HG02678 (cell line): ENCODE measurements around the gene HTD2.

Experiments used
- ATAC-seq: cut with Tn5 transposase; IDR thresholded peaks from one replicate; pipeline ENCODE4 v1.9.1; 2021; ENCODE audit warnings: mild to moderate bottlenecking, moderate library complexity; ENCODE audit not compliant: unreplicated experiment

HTD2 gene

DNA sequence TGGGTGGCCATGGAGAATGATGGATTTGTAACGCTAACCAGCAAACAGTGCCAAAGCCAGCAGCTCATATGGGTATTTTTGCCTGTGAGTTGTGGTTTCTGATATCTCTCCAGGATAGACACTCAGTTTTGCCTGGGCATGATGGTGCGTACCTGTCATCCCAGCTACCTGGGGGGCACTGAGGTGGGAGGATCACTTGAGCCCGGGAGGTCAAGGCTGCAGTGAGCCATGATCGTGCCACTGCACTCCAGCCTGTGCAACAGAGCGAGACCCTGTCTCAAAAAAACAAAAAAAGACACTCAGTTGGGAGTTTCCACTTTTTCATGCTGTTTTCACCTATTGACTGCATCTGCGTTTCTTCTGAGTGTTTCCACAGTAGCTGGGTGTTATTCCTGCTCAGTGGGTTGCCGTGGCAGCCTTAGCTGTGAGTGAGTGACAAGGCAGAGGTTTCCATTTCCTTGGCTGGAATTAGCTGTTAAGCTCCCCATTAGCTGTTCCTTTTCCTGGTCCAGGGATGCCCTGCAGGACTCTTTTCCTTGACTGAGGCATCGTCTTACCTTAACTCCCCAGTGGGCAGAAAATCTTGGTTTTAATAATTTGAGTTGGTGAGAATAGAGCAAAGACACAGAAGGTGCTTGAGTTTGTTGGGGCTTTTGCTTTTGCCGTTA, 14.5 kb upstream of the HTD2 start:
- no peak for ATAC-seq

DNA sequence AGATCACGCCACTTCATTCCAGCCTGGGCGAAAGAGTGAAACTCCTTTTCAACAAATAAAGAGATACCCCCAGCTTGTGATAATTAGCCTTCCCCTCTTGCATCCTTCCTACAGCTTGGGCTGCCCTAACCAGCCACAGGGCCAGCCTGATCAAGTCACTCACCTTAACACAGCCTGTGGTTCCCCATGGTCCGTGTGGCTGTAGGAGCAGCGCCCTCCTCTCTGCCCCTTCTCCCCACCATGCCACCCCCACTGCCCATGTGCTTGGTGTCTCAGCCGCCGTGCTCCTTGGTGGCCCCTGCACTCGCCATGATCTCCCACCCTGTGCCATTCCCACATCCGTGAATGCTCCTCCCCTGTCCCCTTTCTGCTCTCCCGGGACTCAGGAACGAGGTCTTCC, 13.5 kb upstream of the HTD2 start:
- ATAC-seq, result no peak

DNA sequence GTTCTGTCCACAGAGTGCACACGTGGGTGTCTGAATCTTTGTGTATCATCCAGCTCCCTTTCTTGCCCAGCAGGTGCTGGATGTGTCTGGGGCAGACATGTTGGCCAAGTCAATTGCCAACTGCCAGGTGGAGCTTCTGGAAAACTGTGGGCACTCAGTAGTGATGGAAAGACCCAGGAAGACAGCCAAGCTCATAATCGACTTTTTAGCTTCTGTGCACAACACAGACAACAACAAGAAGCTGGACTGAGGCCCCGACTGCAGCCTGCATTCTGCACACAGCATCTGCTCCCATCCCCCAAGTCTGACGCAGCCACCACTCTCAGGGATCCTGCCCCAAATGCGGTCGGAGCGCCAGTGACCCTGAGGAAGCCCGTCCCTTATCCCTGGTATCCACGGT, 12.8 kb upstream of the HTD2 start:
- ATAC-seq, result no peak

DNA sequence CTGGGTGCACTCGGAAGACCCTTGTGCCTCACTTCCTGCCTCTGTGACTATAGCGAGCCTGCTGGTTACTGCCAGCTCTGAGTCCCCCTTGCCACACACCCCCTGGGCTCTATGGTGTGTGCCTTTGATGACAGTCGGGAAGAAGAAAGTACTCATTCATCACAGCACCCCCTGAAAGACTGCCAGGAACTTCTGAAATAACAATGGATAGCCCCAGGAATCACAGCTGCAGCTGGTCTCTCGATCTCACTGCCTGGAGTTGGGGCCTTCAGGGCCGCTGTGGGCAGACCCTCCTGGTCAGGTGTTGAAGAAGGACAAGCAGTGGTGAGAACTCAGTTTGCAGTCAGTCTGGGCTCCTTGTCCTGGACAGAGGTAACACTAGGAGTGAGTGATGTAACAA, 10.1 kb upstream of the HTD2 start:
- no peak for ATAC-seq

DNA sequence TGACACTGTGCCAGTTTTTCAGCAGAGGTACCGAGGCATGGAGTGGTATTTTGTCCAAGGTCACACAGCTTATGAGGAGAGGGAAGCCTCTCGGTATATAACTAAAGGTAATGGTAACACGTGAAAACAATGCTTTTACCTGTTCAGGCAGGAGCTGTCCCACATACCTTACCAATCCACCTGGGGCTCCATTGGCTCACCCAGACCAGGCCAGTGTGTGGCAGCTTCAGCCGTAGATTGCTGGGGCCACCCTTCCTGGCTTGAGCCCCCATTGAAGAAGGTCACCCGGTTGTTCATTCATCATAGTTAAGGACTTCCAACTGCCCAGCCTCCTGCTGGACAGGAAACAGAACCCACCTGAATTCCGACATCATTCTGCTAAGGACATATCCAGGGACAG, 9.5 kb upstream of the HTD2 start:
- ATAC-seq, result no peak

DNA sequence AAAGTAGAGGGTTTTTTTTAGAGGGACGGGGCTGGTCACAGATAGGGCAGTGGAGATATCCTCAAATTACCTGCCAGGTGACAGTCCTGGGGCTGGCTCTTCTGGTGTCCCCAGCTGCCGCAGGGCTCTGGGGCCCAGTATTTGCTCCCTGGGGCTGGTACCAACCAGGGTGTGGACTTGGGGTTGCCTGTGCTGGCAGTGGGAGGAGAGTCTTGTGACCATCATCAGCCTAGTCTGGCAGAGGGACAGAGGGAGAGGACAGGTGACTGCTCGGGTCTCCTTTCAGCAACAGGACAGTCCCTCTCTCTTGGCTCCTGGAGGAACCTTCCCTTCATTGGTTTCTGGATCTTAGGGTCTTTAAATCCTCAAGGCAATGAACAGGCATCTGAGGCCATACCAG, 8.1 kb upstream of the HTD2 start:
- no peak for ATAC-seq

DNA sequence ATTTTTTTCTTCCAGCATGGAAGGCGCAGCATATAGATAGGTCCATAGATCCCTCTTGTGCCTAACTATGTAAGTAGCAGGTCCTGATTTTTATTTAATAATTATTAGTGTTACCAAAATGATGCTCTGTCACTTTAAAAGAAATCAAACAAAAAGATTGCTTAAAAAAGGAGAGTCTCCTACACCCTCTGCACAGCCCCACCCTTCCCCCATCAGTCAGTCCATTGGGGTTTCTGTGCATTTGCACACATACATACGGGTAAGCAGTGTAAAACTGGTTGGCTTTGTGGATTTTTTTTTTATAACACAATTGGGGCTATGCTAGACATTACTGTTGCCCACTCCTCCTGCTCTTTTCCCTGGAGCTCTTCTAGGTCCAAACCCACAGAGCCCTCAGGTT, 7.2 kb upstream of the HTD2 start:
- ATAC-seq, result no peak

DNA sequence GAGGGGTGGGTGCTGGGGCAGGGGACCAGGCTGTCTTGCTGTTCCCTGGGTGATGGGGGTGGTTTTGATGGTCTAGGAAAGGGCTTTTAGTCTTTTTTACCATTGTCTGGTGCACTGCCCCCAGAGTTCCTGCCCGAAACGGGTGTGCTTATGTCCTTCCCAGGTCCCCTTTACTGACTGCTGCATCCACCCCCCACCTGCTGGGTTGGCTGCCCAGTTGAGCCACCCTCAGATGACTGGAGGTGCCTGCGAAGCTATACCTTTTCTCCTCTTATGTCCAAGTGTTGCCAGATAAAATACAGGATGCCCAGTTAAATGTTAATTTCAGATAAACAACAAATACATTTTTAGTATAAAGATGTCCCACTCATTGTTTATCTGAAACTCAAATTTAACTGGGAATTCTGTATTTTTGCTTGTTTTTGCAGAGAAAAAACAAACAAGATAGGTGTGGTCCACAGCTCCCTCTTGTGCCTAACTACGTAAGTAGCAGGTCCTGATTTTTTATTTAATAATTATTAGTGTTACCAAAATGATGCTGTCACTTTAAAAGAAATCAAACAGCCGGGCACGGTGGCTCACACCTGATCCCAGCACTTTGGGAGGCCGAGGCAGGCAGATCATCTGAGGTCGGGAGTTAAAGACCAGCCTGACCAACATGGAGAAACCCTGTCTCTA, 6.3 kb upstream of the HTD2 start:
- ATAC-seq, result no peak

DNA sequence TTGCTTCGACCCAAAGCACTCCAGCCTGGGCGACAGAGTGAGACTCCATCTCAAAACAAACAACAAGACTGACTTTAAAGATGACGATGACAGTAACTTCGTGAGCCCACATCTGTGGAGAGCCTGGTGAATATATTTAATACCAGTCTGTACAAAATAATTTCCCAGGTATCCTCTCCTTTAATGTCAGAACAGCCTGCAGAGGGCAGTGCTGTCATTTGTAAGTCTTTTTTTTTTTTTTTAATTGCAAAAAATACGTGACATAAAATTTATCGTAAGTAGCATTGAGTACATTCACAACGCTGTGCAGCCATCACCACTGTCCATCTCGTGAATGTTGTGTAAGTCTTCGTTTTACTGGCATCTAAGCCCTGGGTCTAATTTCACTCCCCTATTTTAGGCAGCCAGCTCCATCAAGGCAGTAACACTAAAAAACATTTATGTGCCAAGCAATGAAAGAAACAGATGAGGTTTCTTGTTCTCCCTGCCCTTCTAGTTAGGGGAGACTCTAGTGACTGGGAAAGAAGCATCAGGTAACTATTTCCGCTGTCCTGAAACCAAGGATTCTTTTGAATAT, 1.4 kb downstream of the HTD2 start:
- no peak for ATAC-seq

DNA sequence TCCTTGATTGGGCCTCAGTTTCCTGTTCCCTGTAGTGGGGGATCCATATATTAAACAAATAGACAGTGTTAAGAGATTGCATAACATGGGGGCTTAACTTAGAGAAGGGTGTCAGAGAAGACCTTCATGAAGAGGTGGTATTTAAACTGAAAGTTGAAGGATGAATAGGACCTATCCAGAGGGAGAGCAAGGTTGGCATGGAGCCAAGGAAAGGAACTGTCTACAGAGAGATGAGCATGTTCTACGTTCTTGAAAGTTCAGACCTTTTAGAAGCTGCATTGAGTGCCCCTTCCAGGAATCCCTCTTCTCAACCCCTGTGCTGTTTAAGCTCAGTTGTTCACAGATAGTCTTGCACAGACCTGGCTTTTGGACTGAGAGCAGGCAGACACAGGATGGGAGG, 2.4 kb downstream of the HTD2 start:
- no peak for ATAC-seq

DNA sequence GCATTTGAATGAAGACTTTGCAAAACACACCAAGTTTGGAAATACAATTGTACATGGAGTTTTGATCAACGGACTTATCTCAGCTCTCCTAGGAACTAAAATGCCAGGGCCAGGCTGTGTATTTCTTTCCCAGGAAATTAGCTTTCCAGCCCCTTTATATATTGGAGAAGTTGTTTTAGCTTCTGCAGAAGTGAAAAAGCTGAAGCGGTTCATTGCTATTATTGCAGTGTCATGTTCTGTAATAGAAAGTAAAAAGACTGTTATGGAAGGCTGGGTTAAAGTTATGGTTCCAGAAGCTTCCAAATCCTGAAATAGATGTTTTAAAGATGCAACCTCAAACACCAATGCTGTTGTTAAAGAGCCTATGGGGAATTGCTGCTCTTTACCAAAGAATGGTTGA, 11.5 kb downstream of the HTD2 start:
- ATAC-seq, result no peak

DNA sequence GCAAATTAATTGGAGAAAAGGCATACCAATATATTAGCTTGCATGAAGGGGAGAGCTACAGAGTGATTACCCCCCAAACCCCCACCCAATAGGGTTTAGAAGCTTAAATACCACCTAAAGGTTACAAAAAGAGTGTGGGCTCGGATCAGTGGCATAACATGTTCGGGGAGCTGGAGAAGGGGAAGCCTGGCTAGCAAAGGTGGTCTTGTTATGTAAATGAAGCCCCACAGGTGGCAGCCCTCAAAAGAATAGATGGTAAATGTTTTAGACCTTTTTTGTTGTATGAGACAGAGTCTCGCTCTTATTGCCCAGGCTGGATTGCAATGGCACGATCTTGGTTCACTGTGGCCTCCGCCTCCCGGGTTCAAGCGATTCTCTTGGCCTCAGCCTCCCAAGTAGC, 15.5 kb downstream of the HTD2 start:
- no peak for ATAC-seq

DNA sequence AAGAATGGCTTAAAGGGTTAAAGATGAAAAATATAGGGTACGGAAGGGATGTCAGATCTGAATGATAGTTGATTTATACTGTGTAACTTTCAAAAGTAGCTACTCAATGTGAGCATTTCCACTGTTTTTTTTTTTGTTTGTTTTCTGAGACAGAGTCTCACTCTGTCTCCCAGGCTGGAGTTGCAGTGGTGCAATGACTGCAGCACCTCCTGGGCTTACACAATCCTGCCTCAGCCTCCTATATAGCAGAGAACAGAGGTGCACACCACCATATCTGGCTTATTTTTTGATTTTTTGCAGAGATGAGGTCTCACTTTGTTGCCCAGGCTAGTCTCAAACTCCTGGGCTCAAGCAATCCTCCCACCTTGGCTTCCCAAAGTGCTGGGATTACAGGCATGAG, 16.5 kb downstream of the HTD2 start:
- ATAC-seq, result no peak

DNA sequence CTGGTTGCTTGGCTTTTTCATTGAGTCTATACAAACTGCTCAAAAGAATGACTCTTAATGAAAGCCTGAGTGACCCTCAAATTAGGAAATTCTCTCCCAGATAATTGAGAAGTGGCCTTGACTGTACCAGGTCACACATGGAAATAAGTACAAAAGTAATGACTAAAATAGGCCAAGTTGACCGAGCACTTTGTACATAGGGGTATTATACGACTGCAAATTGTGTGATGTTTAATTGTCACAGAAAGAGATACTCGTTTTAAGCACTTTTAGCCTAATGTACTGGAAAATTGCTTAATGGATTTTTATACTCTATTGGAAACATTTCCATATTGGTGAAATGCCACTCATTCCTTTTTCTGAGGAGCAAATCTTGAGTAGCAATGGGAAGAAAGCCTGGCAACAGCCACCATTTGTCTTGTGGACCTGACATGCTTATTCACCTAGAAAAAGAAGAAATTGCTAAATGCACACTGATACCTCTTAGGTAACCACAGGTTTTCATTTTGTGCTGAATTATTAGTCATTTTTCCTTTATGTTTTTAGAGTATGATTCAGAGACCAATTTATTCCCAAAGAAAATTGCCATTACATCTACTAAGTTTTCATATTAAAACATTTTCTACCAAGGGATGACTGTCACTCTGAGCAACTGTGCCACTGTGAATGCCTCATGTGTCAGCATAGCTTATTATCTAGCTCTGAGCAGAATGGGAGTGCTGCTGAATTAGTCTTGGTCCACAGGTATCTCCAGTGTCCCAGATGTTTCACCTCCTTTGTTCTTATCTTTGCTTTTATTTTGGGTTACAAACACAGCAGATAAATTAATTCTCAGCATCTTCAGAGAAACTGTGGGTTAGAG, 17.4 kb downstream of the HTD2 start:
- no peak for ATAC-seq

DNA sequence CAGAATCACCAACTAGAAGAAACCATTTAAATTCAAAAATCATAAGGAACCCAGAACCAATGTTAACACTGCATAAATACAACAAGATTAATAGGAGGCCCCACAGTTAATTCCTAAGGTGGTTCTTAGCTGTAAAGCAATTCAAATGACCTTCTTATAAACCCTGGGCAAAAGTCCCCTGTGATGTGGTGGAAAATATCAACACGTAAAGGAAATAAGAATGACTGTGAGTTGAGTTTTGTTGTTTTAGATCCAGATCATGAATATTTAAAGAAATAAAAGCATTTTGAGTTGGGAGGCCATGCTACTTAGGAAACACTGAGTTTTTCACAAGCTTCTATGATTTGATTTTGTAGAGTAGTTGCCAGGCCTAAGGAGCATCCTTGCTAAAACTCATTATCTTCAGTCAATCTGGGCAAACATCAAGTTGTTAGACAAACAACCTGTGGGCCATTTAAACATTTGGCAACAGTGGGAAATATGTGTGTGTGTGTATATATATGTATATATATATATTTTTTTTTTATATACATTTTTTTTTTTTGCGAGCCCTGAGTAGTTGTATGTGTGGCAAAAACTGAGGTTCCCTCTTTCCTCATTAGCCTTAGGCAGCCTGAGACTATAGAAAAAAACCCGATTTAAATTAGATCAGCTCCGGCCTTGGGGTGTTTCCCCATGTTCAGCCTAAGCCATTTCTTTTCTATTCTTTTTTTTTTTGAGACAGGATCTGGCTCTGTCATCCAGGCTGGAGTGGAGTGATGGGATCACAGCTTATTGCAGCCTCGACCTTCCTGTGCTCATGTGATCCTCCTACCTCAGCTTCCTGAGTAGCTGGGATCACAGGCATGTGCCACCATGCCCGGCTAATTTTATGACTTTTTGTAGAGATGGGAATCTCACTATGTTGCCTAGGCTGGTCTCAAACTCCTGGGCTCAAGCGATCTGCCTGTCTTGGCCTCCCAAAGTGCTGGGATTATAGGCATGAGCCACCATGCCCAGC, 18.4 kb downstream of the HTD2 start:
- no peak for ATAC-seq

DNA sequence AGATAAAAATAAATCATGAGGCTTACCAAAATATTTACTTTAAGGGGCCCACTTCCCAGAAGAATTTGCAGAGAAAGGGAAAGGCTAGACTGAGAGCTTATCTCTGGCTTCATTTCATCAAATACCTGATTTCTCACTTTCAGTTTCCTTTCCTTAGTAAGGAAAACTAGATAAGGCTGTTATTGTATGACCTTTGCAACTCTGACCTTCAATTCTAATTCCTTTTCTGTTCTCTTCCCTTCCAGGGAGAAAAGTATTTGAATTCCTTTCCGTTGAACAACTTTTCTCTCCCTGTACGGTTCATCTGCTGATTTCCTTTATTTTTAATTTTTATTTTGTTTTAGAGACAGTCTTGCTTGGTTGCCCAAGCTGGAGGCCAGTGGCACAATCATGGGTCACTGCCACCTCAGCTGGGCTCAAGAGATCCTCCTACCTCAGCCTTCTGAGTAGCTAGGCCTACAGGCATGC, 19.2 kb downstream of the HTD2 start:
- ATAC-seq, result no peak

DNA sequence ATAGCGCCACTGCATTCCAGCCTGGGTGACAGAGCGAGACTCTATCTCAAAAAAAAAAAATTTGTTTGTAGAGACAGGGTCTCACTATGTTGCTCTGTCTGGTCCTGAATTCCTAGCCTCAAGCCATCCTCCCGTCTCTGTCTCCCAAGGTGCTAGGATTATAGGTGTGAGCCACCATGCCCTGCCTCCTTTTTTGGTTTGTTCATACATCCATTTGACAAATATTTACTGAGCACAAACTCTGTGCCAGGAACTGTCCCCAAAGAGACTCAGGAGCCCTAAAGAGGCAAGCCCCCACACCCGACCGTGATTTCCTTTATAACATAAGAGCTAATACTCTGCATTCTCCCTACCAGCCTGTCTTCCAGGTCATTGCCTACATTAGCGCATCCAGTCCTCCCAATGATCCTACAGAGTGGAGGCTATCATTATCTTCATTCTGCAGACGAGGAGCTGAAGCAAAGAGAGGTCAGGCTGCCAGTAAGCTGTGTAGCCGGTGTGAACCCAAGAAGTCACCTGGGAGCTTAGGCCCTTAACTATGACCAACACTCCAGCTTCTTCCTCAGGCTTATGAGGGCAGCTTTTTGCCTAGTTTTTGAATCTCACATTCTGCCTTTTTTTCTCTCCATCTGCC, 20.1 kb downstream of the HTD2 start:
- no peak for ATAC-seq

DNA sequence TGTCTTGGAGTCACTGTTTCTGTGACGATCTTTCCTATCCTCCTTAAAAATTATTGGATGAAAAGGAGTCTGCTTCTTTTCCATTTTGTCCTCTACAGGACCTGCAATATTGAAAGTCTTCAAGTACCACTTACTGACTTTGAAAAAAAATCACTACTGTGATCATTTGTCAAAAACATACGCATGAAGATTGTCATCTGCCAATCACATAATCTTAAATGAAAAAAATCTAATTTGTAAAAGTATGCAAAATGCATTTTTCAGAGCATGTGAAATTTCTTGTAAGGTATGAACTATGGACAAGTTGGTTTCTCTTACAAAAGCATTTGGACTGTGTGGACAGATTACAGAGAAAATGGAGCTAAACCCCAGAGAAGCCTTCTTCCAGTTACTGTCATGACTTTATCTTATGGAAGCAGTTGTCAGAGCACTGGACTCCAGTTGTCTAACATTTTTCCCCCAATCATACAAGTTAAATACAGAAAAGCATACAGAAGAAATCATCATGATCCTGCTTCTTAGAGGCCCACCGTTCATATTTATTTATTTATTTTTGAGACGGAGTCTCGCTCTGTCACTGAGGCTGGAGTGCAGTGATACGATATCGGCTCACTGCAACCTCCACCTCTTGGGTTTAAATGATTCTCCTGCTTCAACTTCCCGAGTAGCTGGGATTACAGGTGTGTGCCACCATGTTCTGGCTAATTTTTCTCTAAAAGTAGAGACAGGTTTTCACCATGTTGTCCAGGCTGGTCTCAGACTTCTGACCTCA, 23.0 kb downstream of the HTD2 start:
- ATAC-seq, result no peak

DNA sequence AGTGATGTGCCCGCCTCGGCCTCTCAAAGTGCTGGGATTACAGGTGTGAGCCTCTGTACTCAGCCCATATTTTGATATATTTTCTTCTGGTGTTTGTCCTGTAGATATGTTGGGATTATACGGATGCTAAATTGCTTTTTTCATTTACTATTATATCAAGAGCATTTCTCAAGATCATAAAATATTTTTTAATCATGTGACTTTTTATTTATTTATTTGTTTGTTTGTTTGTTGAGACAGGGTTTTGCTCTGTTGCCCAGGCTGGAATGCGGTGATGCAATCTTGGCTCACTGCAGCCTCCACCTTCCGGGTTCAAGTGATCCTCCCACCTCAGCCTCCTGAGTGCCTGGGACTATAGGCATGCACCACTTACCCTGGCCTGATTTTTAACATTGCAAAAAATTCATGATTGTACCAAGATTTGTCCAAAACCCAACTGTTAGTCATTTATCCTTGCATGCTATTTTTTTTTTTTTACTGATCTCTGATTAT, 23.6 kb downstream of the HTD2 start:
- ATAC-seq, result no peak
